T-helper 2 cell treated with Interferon-gamma antibody and Interleukin-4, amounts not matched to agents 5 μg/mL and 100 μg/mL, for 36 hours (primary cell): Measurements from ENCODE around the gene SLC22A17.
A peak's percentile ranks its signal among the peaks of the same experiment; 100 is the strongest.
"Not testable (repeated sequence)": the region's sequence is repeated elsewhere in the genome, so short reads cannot be mapped to it uniquely, and the experiment has no call there.

ENCODE experiments used
- DNase-seq: peaks from one replicate; pipeline ENCODE4 v3.0.0; 2021; ENCODE audit warnings: low spot score
- H3K27ac Mint-ChIP-seq: one replicate; pipeline ENCODE4 v1.8.0; 2021; ENCODE audit warnings: mild to moderate bottlenecking, mixed read lengths
- H3K27me3 Mint-ChIP-seq: one replicate; pipeline ENCODE4 v1.8.0; 2021; ENCODE audit warnings: low read depth, mixed read lengths
- H3K36me3 Mint-ChIP-seq: one replicate; pipeline ENCODE4 v1.8.0; 2021; ENCODE audit warnings: low read depth, mixed read lengths
- H3K4me1 Mint-ChIP-seq: one replicate; pipeline ENCODE4 v1.8.0; 2021; ENCODE audit warnings: low read depth, mixed read lengths
- H3K4me3 Mint-ChIP-seq: one replicate; pipeline ENCODE4 v1.8.0; 2022; ENCODE audit warnings: mild to moderate bottlenecking, moderate library complexity, mixed read lengths
- H3K9me3 Mint-ChIP-seq: one replicate; pipeline ENCODE4 v1.8.0; 2021; ENCODE audit warnings: mixed read lengths

The SLC22A17 gene

DNA sequence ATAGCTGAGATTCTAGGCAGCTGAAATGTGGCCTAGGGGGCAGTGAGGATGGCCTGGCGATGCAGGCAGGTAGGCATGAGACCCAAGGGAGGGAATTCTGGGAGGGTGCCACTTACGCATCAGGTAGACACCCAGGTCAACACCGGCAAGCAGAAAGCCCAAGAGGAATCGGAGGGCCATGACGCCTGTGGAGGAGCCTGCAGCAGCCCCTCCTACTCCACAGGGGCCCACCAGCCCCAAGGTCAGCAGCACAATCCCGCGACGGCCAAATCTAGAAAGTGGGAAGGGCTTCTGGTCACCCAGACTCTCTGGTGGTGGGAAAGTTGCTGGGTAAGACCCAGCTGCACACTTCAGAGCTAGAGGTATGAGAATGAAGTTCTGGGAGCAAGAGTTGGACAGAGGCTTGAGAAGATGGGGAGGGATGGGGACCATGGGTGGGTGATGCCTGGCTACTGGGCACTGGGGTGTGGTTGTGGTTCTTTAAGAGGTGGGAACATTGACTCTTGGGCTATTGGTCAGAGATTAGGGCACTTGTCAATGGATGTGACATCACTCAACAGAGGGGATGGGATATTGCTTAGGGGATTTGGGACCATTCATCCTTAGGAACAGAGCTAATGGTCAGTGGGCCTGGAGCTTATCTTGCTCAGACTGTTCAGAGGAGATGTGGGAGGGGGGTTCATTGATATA is 3.4 kb downstream of the SLC22A17 start:
- Mint-ChIP-seq H3K36me3 (no peaks in the 10 kb centered on the region), H3K4me1 (peaks cover 8% of the 10 kb centered on the region), H3K4me3 (no peak overlapping the region), H3K27ac (no peak overlapping the region), H3K27me3 (peaks cover 30% of the 10 kb centered on the region), H3K9me3 (no peaks in the 10 kb centered on the region)
- no peak for DNase-seq

DNA sequence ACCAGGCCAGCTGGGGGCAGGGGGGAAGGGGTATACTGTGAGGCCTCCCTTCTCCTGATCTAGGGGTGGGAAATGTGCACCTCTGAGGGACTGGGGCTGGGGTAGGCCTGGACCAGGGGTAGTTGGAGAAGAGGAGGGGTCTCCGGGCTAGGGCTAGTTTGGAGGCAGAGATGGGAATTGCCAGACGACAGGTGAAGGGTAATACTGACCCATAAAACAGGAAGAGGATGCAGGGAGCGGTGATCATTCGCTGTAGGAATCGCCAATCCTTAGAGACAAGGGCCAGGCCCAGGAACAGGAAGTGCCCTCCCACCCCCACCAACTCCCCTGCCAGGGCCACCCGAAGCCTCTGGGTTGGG is 4.4 kb downstream of the SLC22A17 start:
- Mint-ChIP-seq H3K4me3 (no peak overlapping the region), H3K27ac (no peak overlapping the region), H3K36me3 (no peaks in the 10 kb centered on the region), H3K27me3 (peaks cover 20% of the 10 kb centered on the region), H3K9me3 (no peaks in the 10 kb centered on the region), H3K4me1 (peaks cover 6% of the 10 kb centered on the region)
- no peak for DNase-seq

DNA sequence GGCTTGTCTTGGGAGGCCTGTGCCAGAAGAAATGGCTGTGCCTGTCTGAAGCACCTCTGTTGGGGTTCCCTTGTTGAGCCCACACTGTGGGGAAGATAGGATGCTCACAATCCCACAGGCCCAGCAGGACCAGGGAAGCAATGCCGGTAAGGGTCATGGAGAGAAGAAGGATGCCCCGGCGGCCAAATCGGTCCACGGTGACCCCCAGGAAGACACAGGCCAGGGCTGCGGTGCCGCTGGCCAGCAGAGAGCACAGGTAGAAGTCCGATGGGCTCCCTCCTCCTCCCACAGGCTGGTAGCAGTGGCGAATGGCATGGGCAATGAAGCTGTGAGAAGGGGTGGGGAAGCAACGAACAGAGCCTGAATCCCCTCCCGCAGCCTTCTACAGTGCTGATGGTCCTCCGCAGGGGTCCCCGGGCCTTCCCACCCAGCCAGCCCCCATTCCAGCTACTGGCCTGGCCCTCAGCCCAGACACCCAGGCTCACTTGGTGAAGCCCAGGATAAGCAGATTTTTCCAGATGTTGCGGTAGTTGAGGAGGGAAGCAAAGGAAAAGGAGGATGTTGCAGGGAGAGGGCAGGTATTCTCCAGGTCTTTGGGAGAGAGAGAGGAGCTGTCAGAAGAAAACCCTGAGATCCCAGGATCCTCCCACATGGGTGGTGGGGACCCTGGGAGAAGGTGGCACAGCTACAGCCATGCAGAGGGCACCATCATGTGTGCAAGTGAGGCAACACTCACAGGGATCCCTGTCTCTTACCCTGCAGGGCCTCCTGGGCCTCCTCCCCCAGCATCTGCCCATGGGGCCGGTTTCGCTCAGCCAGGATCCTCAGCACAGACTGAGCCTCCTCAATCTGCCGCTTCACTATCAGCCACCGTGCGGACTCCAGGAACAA is 5.0 kb downstream of the SLC22A17 start:
- Mint-ChIP-seq H3K27ac (no peak overlapping the region), H3K9me3 (no peaks in the 10 kb centered on the region), H3K36me3 (no peaks in the 10 kb centered on the region), H3K4me1 (no peaks in the 10 kb centered on the region), H3K4me3 (no peak overlapping the region), H3K27me3 (peaks cover 20% of the 10 kb centered on the region)
- DNase-seq = no peak

DNA sequence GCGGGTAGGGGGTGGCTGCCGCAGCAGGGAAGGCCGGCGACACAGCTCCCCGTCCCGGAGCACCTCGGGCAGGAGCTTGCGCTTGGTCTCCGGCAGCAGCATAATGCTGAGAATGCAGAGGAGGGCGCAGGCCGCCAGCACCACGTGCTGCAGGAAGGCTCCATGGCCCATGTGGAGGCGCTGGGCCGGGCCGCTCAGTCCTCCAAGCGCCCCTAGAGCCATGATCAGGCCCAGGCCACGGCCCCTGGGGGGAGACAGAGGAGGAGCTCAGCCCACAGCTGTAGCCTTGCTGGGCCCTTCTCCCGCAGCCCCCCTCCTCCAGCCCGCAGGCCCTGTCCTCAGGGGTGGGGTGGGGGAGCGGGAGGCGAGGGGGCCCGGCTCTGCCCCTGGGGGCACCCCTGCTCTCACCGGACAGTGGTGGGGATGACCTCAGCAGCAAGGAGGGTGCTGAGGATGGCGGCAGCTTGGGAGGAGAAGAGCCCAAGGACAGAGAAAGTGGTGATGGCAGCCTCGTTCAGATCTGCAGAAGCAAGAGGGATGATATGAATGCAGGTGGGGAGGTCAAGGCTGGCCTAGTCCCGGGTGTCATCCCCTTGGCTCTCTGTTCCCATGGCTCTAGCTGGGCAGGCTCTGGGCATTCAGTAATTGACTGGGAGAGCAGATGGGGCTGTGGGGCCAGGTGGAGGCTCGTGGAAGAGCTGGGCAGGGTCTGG is 5.8 kb downstream of the SLC22A17 start:
- DNase-seq = no peak
- peaks cover 28% of the 10 kb centered on the region for H3K27me3 Mint-ChIP-seq
- no peak overlapping the region for H3K4me3 Mint-ChIP-seq
- H3K4me1 Mint-ChIP-seq = no peaks in the 10 kb centered on the region
- H3K27ac Mint-ChIP-seq = no peak overlapping the region
- no peaks in the 10 kb centered on the region for H3K9me3 Mint-ChIP-seq
- no peaks in the 10 kb centered on the region for H3K36me3 Mint-ChIP-seq

DNA sequence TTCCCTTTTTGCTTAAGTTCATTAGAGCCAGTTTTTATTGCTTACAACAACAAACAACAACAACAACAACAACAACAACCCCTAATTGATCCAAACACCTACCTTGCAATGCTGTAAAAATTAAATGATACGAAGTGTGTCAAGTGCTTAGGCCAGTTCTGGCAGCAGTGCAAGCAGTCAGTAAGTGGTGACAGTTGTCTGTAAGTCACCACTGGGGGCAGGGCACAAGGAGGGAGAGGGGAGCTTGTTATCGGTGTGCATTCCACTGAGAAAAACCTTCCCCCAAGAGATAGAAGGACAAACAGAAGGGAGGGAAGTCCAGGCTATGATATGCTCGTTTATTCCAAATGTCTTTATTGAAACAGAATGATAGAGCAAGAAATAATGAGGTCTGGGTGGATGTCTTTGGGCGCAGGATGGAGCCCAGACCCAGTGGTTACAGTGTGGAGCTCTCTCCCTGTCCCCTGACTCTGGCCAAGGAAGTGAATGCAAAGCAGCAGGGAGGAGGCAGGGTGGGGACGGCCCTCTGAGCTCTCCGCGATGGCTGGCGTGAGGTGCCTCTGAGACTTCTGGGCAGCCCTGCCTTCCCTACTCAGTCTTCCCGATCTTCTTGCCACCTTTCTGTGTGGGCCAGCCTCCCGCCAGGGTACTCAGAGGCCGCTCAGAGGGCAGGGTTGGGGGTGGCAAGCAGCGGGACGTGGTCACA is 6.5 kb downstream of the SLC22A17 start:
- H3K36me3 Mint-ChIP-seq = no peaks in the 10 kb centered on the region
- H3K9me3 Mint-ChIP-seq = no peaks in the 10 kb centered on the region
- no peak overlapping the region for H3K4me3 Mint-ChIP-seq
- peaks cover 26% of the 10 kb centered on the region for H3K27me3 Mint-ChIP-seq
- no peak for DNase-seq
- H3K27ac Mint-ChIP-seq = no peak overlapping the region
- H3K4me1 Mint-ChIP-seq = no peaks in the 10 kb centered on the region

DNA sequence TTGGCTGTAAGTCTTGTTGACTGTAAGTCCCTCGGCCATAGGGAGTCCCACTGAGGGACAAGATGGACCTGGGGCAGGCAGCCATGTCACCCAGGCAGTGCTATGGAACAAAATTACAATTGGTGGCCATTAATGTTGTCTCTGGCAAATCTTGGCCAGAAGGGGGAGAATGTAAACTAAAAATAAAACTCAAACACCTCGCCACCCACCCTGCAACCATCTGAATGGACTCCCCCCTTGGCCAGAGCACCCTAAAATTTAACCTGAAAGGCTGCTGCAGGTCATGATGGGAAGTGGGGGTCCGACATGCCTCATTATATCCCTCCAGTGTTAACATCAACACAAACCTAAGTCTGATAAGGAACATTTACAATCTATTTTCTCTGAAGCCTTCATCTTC is 8.2 kb downstream of the SLC22A17 start:
- Mint-ChIP-seq H3K9me3 (peaks cover 11% of the 10 kb centered on the region), H3K4me1 (no peaks in the 10 kb centered on the region), H3K36me3 (no peaks in the 10 kb centered on the region), H3K27me3 (peaks cover 19% of the 10 kb centered on the region), H3K4me3 (no peak overlapping the region), H3K27ac (no peak overlapping the region)
- DNase-seq = no peak

DNA sequence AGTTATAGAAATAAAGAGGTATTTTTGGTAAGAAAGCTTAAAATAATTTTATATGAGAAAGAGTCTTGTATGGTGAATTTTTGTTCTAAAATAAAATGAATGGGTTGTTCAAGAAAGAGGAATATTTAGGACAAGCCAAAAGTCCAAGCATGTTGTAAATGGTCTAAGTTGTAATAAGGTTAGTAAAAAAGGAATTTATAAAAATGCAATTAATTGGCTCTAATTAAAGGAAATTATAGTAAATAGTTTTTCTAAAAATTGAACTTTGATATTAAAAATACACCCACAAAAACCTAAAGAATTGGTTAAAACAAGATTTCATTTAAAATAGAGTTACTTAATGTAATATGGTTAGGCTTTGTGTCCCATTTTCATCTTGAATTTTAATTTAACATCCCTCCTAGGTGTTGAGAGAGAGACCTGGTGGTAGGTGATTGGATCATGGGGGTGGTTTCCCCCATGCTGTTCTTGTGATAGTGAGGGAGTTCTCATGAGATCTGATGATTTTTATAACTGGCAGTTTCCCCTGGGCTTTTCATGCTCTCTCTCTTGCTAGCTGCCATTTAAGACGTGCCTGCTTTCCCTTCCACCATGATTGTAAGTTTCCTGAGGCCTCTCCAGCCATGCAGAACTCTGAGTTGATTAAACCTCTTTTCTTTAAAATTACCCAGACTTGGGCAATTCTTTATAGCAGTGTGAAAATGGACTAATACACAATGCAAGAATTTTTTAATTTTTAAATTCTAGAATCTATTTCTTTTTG is 13.0 kb downstream of the SLC22A17 start:
- Mint-ChIP-seq H3K27ac (no peak overlapping the region), H3K36me3 (no peaks in the 10 kb centered on the region), H3K4me3 (no peak overlapping the region), H3K4me1 (no peaks in the 10 kb centered on the region), H3K27me3 (peaks cover 39% of the 10 kb centered on the region), H3K9me3 (peaks cover 11% of the 10 kb centered on the region)
- no peak for DNase-seq

DNA sequence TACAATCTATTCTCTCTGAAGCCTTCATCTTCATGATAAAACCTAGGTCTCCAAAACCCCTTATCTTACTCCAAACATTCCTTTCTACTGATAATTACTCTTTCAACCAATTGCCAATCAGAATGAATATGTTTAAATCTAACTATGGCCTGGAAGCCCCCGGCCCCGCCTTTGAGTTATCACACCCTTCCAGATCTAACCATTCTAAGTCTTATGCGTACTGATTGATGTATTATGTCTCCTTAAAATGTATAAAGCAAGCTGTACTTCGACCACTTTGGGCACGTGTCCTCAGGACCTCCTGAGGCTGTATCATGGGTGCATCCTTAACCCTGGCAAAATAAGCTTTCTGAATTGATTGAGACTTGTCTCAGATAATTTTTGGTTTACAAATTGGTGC is 17.1 kb downstream of the SLC22A17 start:
- H3K27me3 Mint-ChIP-seq = peaks cover 26% of the 10 kb centered on the region
- no peak overlapping the region for H3K27ac Mint-ChIP-seq
- DNase-seq = no peak
- H3K4me3 Mint-ChIP-seq = no peak overlapping the region
- peaks cover 10% of the 10 kb centered on the region for H3K9me3 Mint-ChIP-seq
- H3K4me1 Mint-ChIP-seq = no peaks in the 10 kb centered on the region
- H3K36me3 Mint-ChIP-seq = no peaks in the 10 kb centered on the region

DNA sequence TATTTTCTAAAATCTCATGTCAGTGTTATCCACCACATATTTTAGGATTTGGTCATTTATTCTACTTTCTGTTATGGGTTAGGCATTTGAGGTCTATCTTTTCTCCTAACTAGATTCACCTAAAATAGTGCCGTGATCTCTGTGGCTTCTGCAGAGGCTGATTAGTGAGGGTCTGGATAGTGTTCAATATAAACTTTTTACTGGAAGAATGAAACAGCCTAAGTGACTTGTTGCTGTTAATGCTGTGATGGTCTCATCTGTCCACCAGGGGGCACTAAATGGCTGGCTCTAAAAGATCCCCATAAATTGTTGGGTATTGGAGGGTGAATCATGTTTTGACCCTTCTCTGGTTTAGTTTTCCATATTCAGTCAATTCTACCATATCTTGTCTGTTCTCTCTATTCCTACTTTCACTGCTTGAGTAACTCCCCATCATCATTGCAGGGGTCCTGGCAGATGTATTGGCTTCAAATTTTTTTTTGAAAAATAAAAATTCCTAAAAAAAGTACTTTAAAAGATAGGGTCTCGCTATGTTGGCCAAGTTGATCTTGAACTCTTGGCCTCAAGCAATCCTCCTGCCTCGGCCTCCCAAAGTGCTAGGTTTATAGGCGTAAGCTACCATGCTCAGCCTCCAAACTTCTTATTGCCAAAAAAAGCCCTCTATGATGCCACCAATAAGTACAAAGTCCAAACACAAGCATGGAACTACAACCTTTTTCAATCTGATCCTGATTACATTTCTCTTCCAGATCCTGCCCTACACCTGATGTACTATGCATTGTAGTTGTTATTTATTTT is 24.5 kb downstream of the SLC22A17 start:
- Mint-ChIP-seq H3K4me3 (no peak overlapping the region), H3K27me3 (no peaks in the 10 kb centered on the region), H3K4me1 (peaks cover 7% of the 10 kb centered on the region), H3K36me3 (peaks cover 24% of the 10 kb centered on the region), H3K9me3 (no peaks in the 10 kb centered on the region), H3K27ac (no peak overlapping the region)
- DNase-seq = peak; percentile 59

DNA sequence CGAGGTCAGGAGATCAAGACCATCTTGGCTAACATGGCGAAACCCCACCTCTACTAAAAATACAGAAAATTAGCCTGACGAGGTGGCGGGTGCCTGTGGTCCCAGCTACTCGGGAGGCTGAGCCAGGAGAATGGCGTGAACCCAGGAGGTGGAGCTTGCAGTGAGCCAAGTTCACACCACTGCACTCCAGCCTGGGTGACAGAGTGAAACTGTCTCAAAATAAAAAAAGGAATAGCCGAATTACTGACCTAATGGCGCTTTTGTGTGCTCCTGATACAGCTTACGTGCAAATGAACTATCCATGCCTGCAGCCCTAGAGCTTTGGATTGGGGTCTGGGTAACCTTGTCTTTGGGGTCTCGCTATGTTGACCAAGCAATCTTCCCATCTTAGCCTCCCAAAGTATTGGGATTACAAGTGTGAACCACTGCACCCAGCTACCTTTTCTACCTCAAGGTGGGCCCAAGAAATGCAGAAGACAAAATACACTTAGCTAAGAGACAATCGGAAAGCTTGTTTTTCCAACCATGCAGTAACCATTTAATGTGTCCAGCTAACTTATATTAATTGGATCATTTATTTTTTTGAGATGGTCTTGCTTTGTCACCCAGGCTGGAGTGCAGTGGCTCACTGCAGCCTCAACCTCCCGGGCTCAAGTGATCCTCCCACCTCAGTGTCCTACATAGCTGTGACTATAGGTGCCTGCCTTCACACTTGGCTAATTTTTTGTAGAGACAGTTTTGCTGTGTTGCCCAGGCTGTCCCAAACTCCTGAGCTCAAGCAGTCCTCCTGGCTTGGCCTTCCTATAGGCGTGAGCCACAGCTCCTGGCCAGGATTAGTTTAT is 26.0 kb downstream of the SLC22A17 start:
- H3K4me3 Mint-ChIP-seq = no peak overlapping the region
- no peaks in the 10 kb centered on the region for H3K27me3 Mint-ChIP-seq
- no peak for DNase-seq
- H3K27ac Mint-ChIP-seq = no peak overlapping the region
- no peaks in the 10 kb centered on the region for H3K9me3 Mint-ChIP-seq
- H3K4me1 Mint-ChIP-seq = peaks cover 17% of the 10 kb centered on the region
- peaks cover 37% of the 10 kb centered on the region for H3K36me3 Mint-ChIP-seq

DNA sequence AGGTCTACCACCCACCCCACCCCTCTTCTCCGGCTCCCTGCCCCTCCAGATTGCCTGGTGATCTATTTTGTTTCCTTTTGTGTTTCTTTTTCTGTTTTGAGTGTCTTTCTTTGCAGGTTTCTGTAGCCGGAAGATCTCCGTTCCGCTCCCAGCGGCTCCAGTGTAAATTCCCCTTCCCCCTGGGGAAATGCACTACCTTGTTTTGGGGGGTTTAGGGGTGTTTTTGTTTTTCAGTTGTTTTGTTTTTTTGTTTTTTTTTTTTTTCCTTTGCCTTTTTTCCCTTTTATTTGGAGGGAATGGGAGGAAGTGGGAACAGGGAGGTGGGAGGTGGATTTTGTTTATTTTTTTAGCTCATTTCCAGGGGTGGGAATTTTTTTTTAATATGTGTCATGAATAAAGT is 26.9 kb downstream of the SLC22A17 start:
- H3K27ac Mint-ChIP-seq, H3K27me3 Mint-ChIP-seq, H3K9me3 Mint-ChIP-seq, DNase-seq, H3K4me3 Mint-ChIP-seq: not testable (repeated sequence)
- Mint-ChIP-seq H3K36me3 (peaks cover 37% of the 10 kb centered on the region), H3K4me1 (peaks cover 17% of the 10 kb centered on the region)

DNA sequence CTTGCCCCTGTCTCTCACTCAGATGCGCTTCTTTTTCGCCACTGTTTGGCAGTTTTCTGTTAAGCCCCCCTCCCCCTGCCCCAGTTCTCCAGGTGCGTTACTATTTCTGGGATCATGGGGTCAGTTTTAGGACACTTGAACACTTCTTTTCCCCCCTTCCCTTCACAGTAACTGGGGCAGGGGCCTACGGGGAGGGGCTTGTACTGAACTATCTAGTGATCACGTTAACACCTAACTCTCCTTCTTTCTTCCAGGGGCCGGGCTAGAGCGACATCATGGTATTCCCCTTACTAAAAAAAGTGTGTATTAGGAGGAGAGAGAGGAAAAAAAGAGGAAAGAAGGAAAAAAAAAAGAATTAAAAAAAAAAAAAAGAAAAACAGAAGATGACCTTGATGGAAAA is 27.7 kb downstream of the SLC22A17 start:
- H3K4me3 Mint-ChIP-seq = no peak overlapping the region
- H3K36me3 Mint-ChIP-seq = peaks cover 38% of the 10 kb centered on the region
- H3K27ac Mint-ChIP-seq = no peak overlapping the region
- no peak for DNase-seq
- peaks cover 5% of the 10 kb centered on the region for H3K9me3 Mint-ChIP-seq
- H3K4me1 Mint-ChIP-seq = peaks cover 21% of the 10 kb centered on the region
- H3K27me3 Mint-ChIP-seq = no peaks in the 10 kb centered on the region
